ENCODE measurements around the gene SLC37A2.
"Not testable (repeated sequence)": the region's sequence is repeated elsewhere in the genome, so short reads cannot be mapped to it uniquely, and the experiment has no call there.

The SLC37A2 gene

GRCh38 chr11:125025968-125026367, 37.1 kb upstream of the SLC37A2 start:
- Histone ChIP-seq H3K9me3 (replicated peaks in 1 of 2; ENCODE audit: control insufficient read depth in 2 of 2, insufficient read depth in 1 of 2, low read depth in 1 of 2, low read length in 2 of 2) (peaks cover 0 to 2% of the 10 kb centered on the region in 2 donors), H2BK15ac (ENCODE audit: low read length) (no peak overlapping the region), H3K4me1 (ENCODE audit: control insufficient read depth in 2 of 2, insufficient read depth in 1 of 2, low read depth in 1 of 2, low read length in 2 of 2) (peaks cover 0 to 3% of the 10 kb centered on the region in 2 donors), H3K23ac (ENCODE audit: low read depth, low read length, poor library complexity) (no peak overlapping the region), H3K79me1 (ENCODE audit: low read depth, low read length) (no peaks in the 10 kb centered on the region), H2BK12ac (ENCODE audit: low read length) (no peak overlapping the region), H3K18ac (ENCODE audit: low read length) (no peak overlapping the region), H3K36me3 (replicated peaks in 1 of 2; ENCODE audit: control insufficient read depth in 2 of 2, insufficient read depth in 2 of 2, low read length in 2 of 2) (no peaks in the 10 kb centered on the region), H3K4me2 (ENCODE audit: insufficient read depth, low read length, poor library complexity, severe bottlenecking) (no peak overlapping the region), H3K4me3 (ENCODE audit: low read length in 2 of 2) (peak overlapping the region in 1 of 2 donors; percentile 41), H3K27me3 (ENCODE audit: control insufficient read depth in 3 of 3, insufficient read depth in 3 of 3, low read depth in 1 of 3, low read length in 3 of 3) (no peaks in the 10 kb centered on the region), H2BK120ac (ENCODE audit: low read depth, low read length) (no peak overlapping the region), H4K8ac (ENCODE audit: low read depth, low read length) (no peak overlapping the region), H4K91ac (ENCODE audit: low read depth, low read length, poor library complexity) (no peak overlapping the region), H2BK5ac (ENCODE audit: low read length) (no peak overlapping the region), H3K27ac (replicated peaks; ENCODE audit: low read length) (no peak overlapping the region), H3K4ac (ENCODE audit: low read length) (no peak overlapping the region), H2AFZ (ENCODE audit: low read length) (no peak overlapping the region), H3K14ac (ENCODE audit: low read length) (peak overlapping the region; percentile 25), H3K9ac (ENCODE audit: low read depth, low read length, poor library complexity) (no peak overlapping the region), H2AK5ac (ENCODE audit: low read depth, low read length) (no peak overlapping the region)
- DNase-seq (ENCODE audit: low spot score) = no peak
- WGBS, 2 donors (ENCODE audit: extremely low coverage in 2 of 2, insufficient read length in 2 of 2, insufficient replicate concordance in 1 of 2) = no CpG with 5 or more reads among the region's 2 CpGs

- H3K14ac ChIP-seq (ENCODE audit: low read length); H2BK120ac ChIP-seq (ENCODE audit: low read depth, low read length); H2BK15ac ChIP-seq (ENCODE audit: low read length); H3K79me1 ChIP-seq (ENCODE audit: low read depth, low read length); H3K4ac ChIP-seq (ENCODE audit: low read length); H3K27me3 ChIP-seq (ENCODE audit: control insufficient read depth in 3 of 3, insufficient read depth in 3 of 3, low read depth in 1 of 3, low read length in 3 of 3); H2BK12ac ChIP-seq (ENCODE audit: low read length); H3K23ac ChIP-seq (ENCODE audit: low read depth, low read length, poor library complexity); H3K4me1 ChIP-seq (ENCODE audit: control insufficient read depth in 2 of 2, insufficient read depth in 1 of 2, low read depth in 1 of 2, low read length in 2 of 2); H2AK5ac ChIP-seq (ENCODE audit: low read depth, low read length); H4K8ac ChIP-seq (ENCODE audit: low read depth, low read length); H3K36me3 ChIP-seq (replicated peaks in 1 of 2; ENCODE audit: control insufficient read depth in 2 of 2, insufficient read depth in 2 of 2, low read length in 2 of 2); H2BK5ac ChIP-seq (ENCODE audit: low read length); H3K9me3 ChIP-seq (replicated peaks in 1 of 2; ENCODE audit: control insufficient read depth in 2 of 2, insufficient read depth in 1 of 2, low read depth in 1 of 2, low read length in 2 of 2); H3K9ac ChIP-seq (ENCODE audit: low read depth, low read length, poor library complexity); H2AFZ ChIP-seq (ENCODE audit: low read length); H3K18ac ChIP-seq (ENCODE audit: low read length); H4K91ac ChIP-seq (ENCODE audit: low read depth, low read length, poor library complexity); H3K4me2 ChIP-seq (ENCODE audit: insufficient read depth, low read length, poor library complexity, severe bottlenecking); H3K4me3 ChIP-seq (ENCODE audit: low read length in 2 of 2); H3K27ac ChIP-seq (replicated peaks; ENCODE audit: low read length); DNase-seq (ENCODE audit: low spot score): not testable (repeated sequence)
- no CpG with 5 or more reads among the region's 1 CpG for WGBS, 2 donors (ENCODE audit: extremely low coverage in 2 of 2, insufficient read length in 2 of 2, insufficient replicate concordance in 1 of 2)
These were observed 33.7 kb upstream of the SLC37A2 start for GRCh38 chr11:125029431-125029830.

GRCh38 chr11:125036933-125037332, 26.2 kb upstream of the SLC37A2 start:
- Histone ChIP-seq H3K18ac (ENCODE audit: low read length) (no peak overlapping the region), H3K4me1 (ENCODE audit: control insufficient read depth in 2 of 2, insufficient read depth in 1 of 2, low read depth in 1 of 2, low read length in 2 of 2) (no peaks in the 10 kb centered on the region), H2AK5ac (ENCODE audit: low read depth, low read length) (no peak overlapping the region), H2BK120ac (ENCODE audit: low read depth, low read length) (no peak overlapping the region), H4K8ac (ENCODE audit: low read depth, low read length) (no peak overlapping the region), H3K23ac (ENCODE audit: low read depth, low read length, poor library complexity) (no peak overlapping the region), H3K4me2 (ENCODE audit: insufficient read depth, low read length, poor library complexity, severe bottlenecking) (no peak overlapping the region), H3K14ac (ENCODE audit: low read length) (no peak overlapping the region), H2BK15ac (ENCODE audit: low read length) (no peak overlapping the region), H3K36me3 (replicated peaks in 1 of 2; ENCODE audit: control insufficient read depth in 2 of 2, insufficient read depth in 2 of 2, low read length in 2 of 2) (peaks cover 0 to 10% of the 10 kb centered on the region in 2 donors), H2BK12ac (ENCODE audit: low read length) (no peak overlapping the region), H2BK5ac (ENCODE audit: low read length) (no peak overlapping the region), H3K79me1 (ENCODE audit: low read depth, low read length) (no peaks in the 10 kb centered on the region), H3K9me3 (replicated peaks in 1 of 2; ENCODE audit: control insufficient read depth in 2 of 2, insufficient read depth in 1 of 2, low read depth in 1 of 2, low read length in 2 of 2) (peaks cover 2 to 7% of the 10 kb centered on the region in 2 donors), H4K91ac (ENCODE audit: low read depth, low read length, poor library complexity) (no peak overlapping the region), H3K4ac (ENCODE audit: low read length) (no peak overlapping the region), H3K9ac (ENCODE audit: low read depth, low read length, poor library complexity) (no peak overlapping the region), H2AFZ (ENCODE audit: low read length) (no peak overlapping the region), H3K27me3 (ENCODE audit: control insufficient read depth in 3 of 3, insufficient read depth in 3 of 3, low read depth in 1 of 3, low read length in 3 of 3) (no peaks in the 10 kb centered on the region), H3K27ac (replicated peaks; ENCODE audit: low read length) (no peak overlapping the region), H3K4me3 (ENCODE audit: low read length in 2 of 2) (no peak overlapping the region)
- DNase-seq (ENCODE audit: low spot score) = no peak
- no CpG with 5 or more reads among the region's 1 CpG for WGBS, 2 donors (ENCODE audit: extremely low coverage in 2 of 2, insufficient read length in 2 of 2, insufficient replicate concordance in 1 of 2)

GRCh38 chr11:125049164-125049792, 13.8 kb upstream of the SLC37A2 start:
- no peaks in the 10 kb centered on the region for H3K79me1 ChIP-seq (ENCODE audit: low read depth, low read length)
- peaks cover 0 to 2% of the 10 kb centered on the region in 2 donors for H3K4me1 ChIP-seq (ENCODE audit: control insufficient read depth in 2 of 2, insufficient read depth in 1 of 2, low read depth in 1 of 2, low read length in 2 of 2)
- no peak overlapping the region for H4K8ac ChIP-seq (ENCODE audit: low read depth, low read length)
- peaks cover 0 to 2% of the 10 kb centered on the region in 2 donors for H3K9me3 ChIP-seq (replicated peaks in 1 of 2; ENCODE audit: control insufficient read depth in 2 of 2, insufficient read depth in 1 of 2, low read depth in 1 of 2, low read length in 2 of 2)
- no peak overlapping the region for H2AK5ac ChIP-seq (ENCODE audit: low read depth, low read length)
- no peak overlapping the region for H2AFZ ChIP-seq (ENCODE audit: low read length)
- no peak overlapping the region for H2BK12ac ChIP-seq (ENCODE audit: low read length)
- no CpG with 5 or more reads among the region's 4 CpGs for WGBS, 2 donors (ENCODE audit: extremely low coverage in 2 of 2, insufficient read length in 2 of 2, insufficient replicate concordance in 1 of 2)
- DNase-seq (ENCODE audit: low spot score) = no peak
- H3K14ac ChIP-seq (ENCODE audit: low read length) = no peak overlapping the region
- H3K27me3 ChIP-seq (ENCODE audit: control insufficient read depth in 3 of 3, insufficient read depth in 3 of 3, low read depth in 1 of 3, low read length in 3 of 3) = peaks cover 0 to 2% (median 0%) of the 10 kb centered on the region in 3 experiments
- no peak overlapping the region for H3K18ac ChIP-seq (ENCODE audit: low read length)
- no peak overlapping the region for H2BK120ac ChIP-seq (ENCODE audit: low read depth, low read length)
- H3K4ac ChIP-seq (ENCODE audit: low read length) = no peak overlapping the region
- no peak overlapping the region for H3K4me3 ChIP-seq (ENCODE audit: low read length in 2 of 2)
- H3K23ac ChIP-seq (ENCODE audit: low read depth, low read length, poor library complexity) = no peak overlapping the region
- no peak overlapping the region for H2BK5ac ChIP-seq (ENCODE audit: low read length)
- H3K27ac ChIP-seq (replicated peaks; ENCODE audit: low read length) = no peak overlapping the region
- H3K36me3 ChIP-seq (replicated peaks in 1 of 2; ENCODE audit: control insufficient read depth in 2 of 2, insufficient read depth in 2 of 2, low read length in 2 of 2) = peaks cover 0 to 2% of the 10 kb centered on the region in 2 donors
- no peak overlapping the region for H3K9ac ChIP-seq (ENCODE audit: low read depth, low read length, poor library complexity)
- no peak overlapping the region for H2BK15ac ChIP-seq (ENCODE audit: low read length)
- no peak overlapping the region for H4K91ac ChIP-seq (ENCODE audit: low read depth, low read length, poor library complexity)
- no peak overlapping the region for H3K4me2 ChIP-seq (ENCODE audit: insufficient read depth, low read length, poor library complexity, severe bottlenecking)
